ENCODE measurements around the gene TGFBR3.
"Not testable (repeated sequence)": the region's sequence is repeated elsewhere in the genome, so short reads cannot be mapped to it uniquely, and the experiment has no call there.

TGFBR3 gene

DNA sequence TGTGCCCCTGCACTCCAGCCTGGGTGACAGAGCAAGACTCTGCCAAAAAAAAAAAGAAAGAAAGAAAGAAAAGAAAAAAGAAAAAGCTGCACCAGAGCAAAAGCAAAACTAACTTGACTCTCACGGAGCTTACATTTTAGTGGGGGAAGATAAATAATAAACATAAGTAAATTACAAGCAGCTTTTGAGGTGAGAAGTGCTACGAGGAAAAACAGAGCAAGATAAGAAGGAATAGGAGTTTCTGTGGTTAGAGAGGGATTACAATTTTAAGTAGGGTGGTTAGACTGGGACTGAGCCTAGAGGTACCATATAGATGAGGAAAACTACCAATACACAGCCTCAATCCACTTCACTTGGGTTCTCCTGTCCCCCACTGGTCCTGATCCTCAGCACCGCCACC, 43.9 kb downstream of the TGFBR3 start:
- no peaks in the 10 kb centered on the region for H3K27me3 ChIP-seq (ENCODE audit: insufficient read depth, low read length, poor library complexity)
- no peak overlapping the region for H3K27ac ChIP-seq (ENCODE audit: low read length)
- H3K36me3 ChIP-seq (ENCODE audit: insufficient read depth, low read length), result no peaks in the 10 kb centered on the region
- no peak overlapping the region for H3K4me3 ChIP-seq (ENCODE audit: low read depth in 1 of 2, low read length in 2 of 2)
- no peak overlapping the region for H3K4me2 ChIP-seq (ENCODE audit: insufficient read depth, low read length)
- no peaks in the 10 kb centered on the region for H3K79me2 ChIP-seq (ENCODE audit: insufficient read depth, low read length)
- no peaks in the 10 kb centered on the region for H4K20me1 ChIP-seq (ENCODE audit: insufficient read depth, low read length)
- ATAC-seq (ENCODE audit: insufficient read depth, low read depth), result no peak
- no peak overlapping the region for H3K9ac ChIP-seq (ENCODE audit: low read depth, low read length)
- H2AFZ ChIP-seq (ENCODE audit: low read depth, low read length), result no peak overlapping the region
- no peaks in the 10 kb centered on the region for H3K9me3 ChIP-seq (ENCODE audit: insufficient read depth, low read length, severe bottlenecking)
- no peaks in the 10 kb centered on the region for H3K4me1 ChIP-seq (ENCODE audit: insufficient read depth, low read length)
- no peak for TF ChIP-seq EZH2 (IDR thresholded peaks at IDR 0.05; ENCODE audit: borderline replicate concordance, low read depth, low read length, severe bottlenecking)
- no peak for DNase-seq

DNA sequence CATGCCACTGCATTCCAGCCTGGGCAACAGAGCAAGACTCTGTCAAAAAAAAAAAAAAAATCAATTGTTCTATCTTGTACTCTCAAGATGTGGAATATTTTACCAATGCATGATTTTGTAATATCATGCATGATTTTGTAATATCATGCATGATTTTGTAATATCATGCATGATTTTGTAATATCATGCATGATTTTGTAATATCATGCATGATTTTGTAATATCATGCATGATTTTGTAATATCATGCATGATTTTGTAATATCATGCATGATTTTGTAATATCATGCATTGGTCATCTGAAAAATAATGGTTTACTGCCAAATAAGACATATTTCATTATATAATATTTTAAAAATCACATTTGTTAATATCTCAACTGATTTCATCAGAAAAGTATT, 45.7 kb downstream of the TGFBR3 start:
- not testable (repeated sequence) for H3K4me2 ChIP-seq (ENCODE audit: insufficient read depth, low read length); H3K9ac ChIP-seq (ENCODE audit: low read depth, low read length); H3K79me2 ChIP-seq (ENCODE audit: insufficient read depth, low read length); H4K20me1 ChIP-seq (ENCODE audit: insufficient read depth, low read length); H3K4me3 ChIP-seq (ENCODE audit: low read depth in 1 of 2, low read length in 2 of 2); H3K27ac ChIP-seq (ENCODE audit: low read length); H2AFZ ChIP-seq (ENCODE audit: low read depth, low read length); H3K9me3 ChIP-seq (ENCODE audit: insufficient read depth, low read length, severe bottlenecking); ATAC-seq (ENCODE audit: insufficient read depth, low read depth); H3K27me3 ChIP-seq (ENCODE audit: insufficient read depth, low read length, poor library complexity); H3K36me3 ChIP-seq (ENCODE audit: insufficient read depth, low read length); DNase-seq; H3K4me1 ChIP-seq (ENCODE audit: insufficient read depth, low read length)

DNA sequence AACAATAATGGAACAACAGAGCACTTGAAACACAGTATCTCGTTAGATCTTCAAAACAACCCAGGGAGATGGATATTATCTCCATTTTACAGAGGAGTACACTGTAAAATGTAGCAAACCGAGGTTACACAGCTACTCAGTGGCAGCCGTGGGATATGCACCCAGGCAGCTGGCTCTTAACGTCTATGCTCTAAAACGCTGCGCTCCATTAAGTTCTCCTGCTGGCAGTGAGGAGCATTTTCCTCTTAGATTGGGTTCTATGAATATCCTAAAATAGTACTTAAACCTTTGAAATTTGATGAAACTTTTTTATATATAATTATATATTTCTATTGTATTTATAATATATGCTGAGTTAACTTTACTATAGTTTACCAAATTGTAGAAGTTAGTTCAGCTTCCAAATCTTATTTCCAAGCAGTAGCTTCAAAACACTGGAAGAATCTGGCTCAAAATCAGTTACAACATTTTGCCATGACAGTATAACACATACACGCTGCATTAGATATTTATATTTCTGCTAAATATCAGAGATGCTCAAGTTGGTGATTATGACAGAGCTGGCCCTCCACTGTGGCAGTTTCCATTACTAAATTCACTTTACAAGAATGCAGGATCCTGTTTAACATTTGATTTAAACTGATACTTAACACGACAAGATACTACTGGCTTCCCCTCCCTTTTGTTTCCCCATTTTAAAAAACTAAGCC, 49.5 kb downstream of the TGFBR3 start:
- Histone ChIP-seq H3K4me3 (ENCODE audit: low read depth in 1 of 2, low read length in 2 of 2) (no peak overlapping the region), H3K4me1 (ENCODE audit: insufficient read depth, low read length) (no peaks in the 10 kb centered on the region), H3K79me2 (ENCODE audit: insufficient read depth, low read length) (no peaks in the 10 kb centered on the region), H3K27me3 (ENCODE audit: insufficient read depth, low read length, poor library complexity) (no peaks in the 10 kb centered on the region), H3K4me2 (ENCODE audit: insufficient read depth, low read length) (no peak overlapping the region), H3K9ac (ENCODE audit: low read depth, low read length) (no peak overlapping the region), H4K20me1 (ENCODE audit: insufficient read depth, low read length) (no peaks in the 10 kb centered on the region), H3K27ac (ENCODE audit: low read length) (no peak overlapping the region), H3K9me3 (ENCODE audit: insufficient read depth, low read length, severe bottlenecking) (no peaks in the 10 kb centered on the region), H3K36me3 (ENCODE audit: insufficient read depth, low read length) (no peaks in the 10 kb centered on the region), H2AFZ (ENCODE audit: low read depth, low read length) (no peak overlapping the region)
- DNase-seq, result no peak
- TF ChIP-seq, protein P1, sequence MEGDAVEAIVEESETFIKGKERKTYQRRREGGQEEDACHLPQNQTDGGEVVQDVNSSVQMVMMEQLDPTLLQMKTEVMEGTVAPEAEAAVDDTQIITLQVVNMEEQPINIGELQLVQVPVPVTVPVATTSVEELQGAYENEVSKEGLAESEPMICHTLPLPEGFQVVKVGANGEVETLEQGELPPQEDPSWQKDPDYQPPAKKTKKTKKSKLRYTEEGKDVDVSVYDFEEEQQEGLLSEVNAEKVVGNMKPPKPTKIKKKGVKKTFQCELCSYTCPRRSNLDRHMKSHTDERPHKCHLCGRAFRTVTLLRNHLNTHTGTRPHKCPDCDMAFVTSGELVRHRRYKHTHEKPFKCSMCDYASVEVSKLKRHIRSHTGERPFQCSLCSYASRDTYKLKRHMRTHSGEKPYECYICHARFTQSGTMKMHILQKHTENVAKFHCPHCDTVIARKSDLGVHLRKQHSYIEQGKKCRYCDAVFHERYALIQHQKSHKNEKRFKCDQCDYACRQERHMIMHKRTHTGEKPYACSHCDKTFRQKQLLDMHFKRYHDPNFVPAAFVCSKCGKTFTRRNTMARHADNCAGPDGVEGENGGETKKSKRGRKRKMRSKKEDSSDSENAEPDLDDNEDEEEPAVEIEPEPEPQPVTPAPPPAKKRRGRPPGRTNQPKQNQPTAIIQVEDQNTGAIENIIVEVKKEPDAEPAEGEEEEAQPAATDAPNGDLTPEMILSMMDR (IDR thresholded peaks at IDR 0.05; ENCODE audit: borderline replicate concordance, extremely low read depth, low read length, poor library complexity, severe bottlenecking), result no peak
- no peak for TF ChIP-seq EZH2 (IDR thresholded peaks at IDR 0.05; ENCODE audit: borderline replicate concordance, low read depth, low read length, severe bottlenecking)
- ATAC-seq (ENCODE audit: insufficient read depth, low read depth), result no peak

DNA sequence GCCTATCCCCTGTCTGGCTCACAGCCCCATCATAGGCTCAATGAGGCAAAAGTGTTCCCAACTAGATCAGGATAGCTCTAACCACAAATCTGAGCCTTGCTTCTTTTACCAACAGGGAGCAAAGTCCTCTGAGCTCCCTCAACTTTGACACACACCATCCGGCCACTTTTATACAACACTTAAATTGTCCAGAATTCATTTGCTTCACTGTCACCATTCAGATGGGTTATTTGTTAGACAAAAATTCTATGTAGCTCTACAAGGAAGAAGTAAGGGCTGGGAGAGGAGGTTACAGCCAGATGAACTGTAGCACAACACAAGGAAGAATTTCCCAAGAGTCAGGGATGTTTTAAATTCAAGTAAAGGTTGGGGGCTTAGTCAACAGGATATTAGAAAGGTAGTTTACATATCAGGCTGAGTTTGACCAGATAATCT, 50.8 kb downstream of the TGFBR3 start:
- Histone ChIP-seq H3K4me2 (ENCODE audit: insufficient read depth, low read length) (no peak overlapping the region), H3K36me3 (ENCODE audit: insufficient read depth, low read length) (no peaks in the 10 kb centered on the region), H3K27ac (ENCODE audit: low read length) (no peak overlapping the region), H3K9me3 (ENCODE audit: insufficient read depth, low read length, severe bottlenecking) (no peaks in the 10 kb centered on the region), H3K4me1 (ENCODE audit: insufficient read depth, low read length) (no peaks in the 10 kb centered on the region), H3K79me2 (ENCODE audit: insufficient read depth, low read length) (no peaks in the 10 kb centered on the region), H3K9ac (ENCODE audit: low read depth, low read length) (no peak overlapping the region), H3K27me3 (ENCODE audit: insufficient read depth, low read length, poor library complexity) (no peaks in the 10 kb centered on the region), H3K4me3 (ENCODE audit: low read depth in 1 of 2, low read length in 2 of 2) (no peak overlapping the region), H2AFZ (ENCODE audit: low read depth, low read length) (no peak overlapping the region), H4K20me1 (ENCODE audit: insufficient read depth, low read length) (no peaks in the 10 kb centered on the region)
- TF ChIP-seq, protein P1 (IDR thresholded peaks at IDR 0.05; ENCODE audit: borderline replicate concordance, extremely low read depth, low read length, poor library complexity, severe bottlenecking), result no peak
- TF ChIP-seq EZH2 (IDR thresholded peaks at IDR 0.05; ENCODE audit: borderline replicate concordance, low read depth, low read length, severe bottlenecking), result no peak
- ATAC-seq (ENCODE audit: insufficient read depth, low read depth) (no peak), DNase-seq (no peak)

DNA sequence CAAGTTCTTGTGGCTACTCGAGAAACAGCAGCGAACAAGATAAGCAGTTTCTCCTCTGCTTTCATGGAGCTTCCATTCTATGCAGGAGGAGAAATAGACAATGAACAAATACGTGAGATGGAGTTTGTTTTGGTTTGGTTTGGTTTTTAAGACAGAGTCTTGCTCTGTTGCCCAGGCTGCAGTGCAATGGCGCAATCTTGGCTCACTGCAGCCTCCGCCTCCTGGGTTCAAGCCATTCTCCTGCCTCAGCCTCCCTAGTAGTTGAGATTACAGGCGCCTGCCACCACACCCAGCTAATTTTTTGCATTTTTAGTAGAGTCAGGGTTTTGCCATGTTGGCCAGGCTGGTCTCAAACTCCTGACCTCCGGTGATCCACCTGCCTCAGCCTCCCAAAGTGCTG, 51.4 kb downstream of the TGFBR3 start:
- not testable (repeated sequence) for H4K20me1 ChIP-seq (ENCODE audit: insufficient read depth, low read length); H3K27ac ChIP-seq (ENCODE audit: low read length); H3K79me2 ChIP-seq (ENCODE audit: insufficient read depth, low read length); H3K4me2 ChIP-seq (ENCODE audit: insufficient read depth, low read length); H2AFZ ChIP-seq (ENCODE audit: low read depth, low read length); H3K9ac ChIP-seq (ENCODE audit: low read depth, low read length); H3K9me3 ChIP-seq (ENCODE audit: insufficient read depth, low read length, severe bottlenecking); H3K36me3 ChIP-seq (ENCODE audit: insufficient read depth, low read length); H3K27me3 ChIP-seq (ENCODE audit: insufficient read depth, low read length, poor library complexity); ATAC-seq (ENCODE audit: insufficient read depth, low read depth); H3K4me3 ChIP-seq (ENCODE audit: low read depth in 1 of 2, low read length in 2 of 2); DNase-seq; H3K4me1 ChIP-seq (ENCODE audit: insufficient read depth, low read length)

All from DND-41 (cell line).